HUES48 (cell line): ENCODE data around the gene CHCHD3.
"Not testable (repeated sequence)": the region's sequence is repeated elsewhere in the genome, so short reads cannot be mapped to it uniquely, and the experiment has no call there.

Experiments
- H3K27ac ChIP-seq: one replicate; pipeline ENCODE4 v1.7.0; 2013; ENCODE audit warnings: low read depth, low read length, inconsistent platforms
- H3K27me3 ChIP-seq: 2 replicates; pipeline ENCODE4 v1.6.1; 2013; ENCODE audit warnings: mild to moderate bottlenecking, low read length; ENCODE audit not compliant: control insufficient read depth, insufficient read depth
- H3K36me3 ChIP-seq: 2 replicates; pipeline ENCODE4 v1.6.1; 2013; ENCODE audit warnings: low read length; ENCODE audit not compliant: control insufficient read depth, insufficient read depth
- H3K4me1 ChIP-seq: 2 replicates; pipeline ENCODE4 v1.6.1; 2013; ENCODE audit warnings: mild to moderate bottlenecking, low read length; ENCODE audit not compliant: control insufficient read depth, insufficient read depth
- H3K4me3 ChIP-seq: 2 replicates; pipeline ENCODE4 v1.5.1; 2013; ENCODE audit warnings: mild to moderate bottlenecking, low read depth, low read length
- H3K9ac ChIP-seq: 2 replicates; pipeline ENCODE4 v1.6.1; 2013; ENCODE audit warnings: mild to moderate bottlenecking, low read depth, low read length, moderate library complexity
- H3K9me3 ChIP-seq: 2 replicates; pipeline ENCODE4 v1.6.1; 2013; ENCODE audit warnings: low read length; ENCODE audit not compliant: control insufficient read depth, insufficient read depth

CHCHD3 gene

DNA sequence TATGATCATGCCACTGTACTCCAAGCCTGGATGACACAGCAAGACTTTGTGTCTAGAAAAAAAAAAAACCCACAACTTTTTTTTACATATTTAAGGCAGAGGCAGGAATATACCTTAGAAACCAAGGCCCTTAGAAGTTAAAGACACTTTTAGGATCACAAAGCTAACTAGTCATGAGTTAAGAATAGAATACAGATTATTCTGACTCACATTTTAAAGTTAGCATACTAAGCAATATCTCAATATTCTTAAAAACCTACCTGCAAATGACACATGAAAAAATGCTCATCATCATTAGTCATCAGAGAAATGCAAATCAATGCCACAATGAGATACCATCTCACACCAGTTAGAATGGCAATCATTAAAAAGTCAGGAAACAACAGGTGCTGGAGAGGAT, 177.7 kb downstream of the CHCHD3 start:
- H3K36me3 ChIP-seq = peaks cover 3% of the 10 kb centered on the region; the same call in 1 of the 2 replicates
- no peaks in the 10 kb centered on the region for H3K4me1 ChIP-seq
- no peaks in the 10 kb centered on the region for H3K9me3 ChIP-seq

GRCh38 chr7:132902294-132902693, 179.6 kb downstream of the CHCHD3 start:
- not testable (repeated sequence) for H3K4me1 ChIP-seq, H3K9ac ChIP-seq, H3K36me3 ChIP-seq, H3K27ac ChIP-seq, H3K9me3 ChIP-seq, H3K27me3 ChIP-seq, H3K4me3 ChIP-seq

More for the DNA sequence above, 177.7 kb downstream of the CHCHD3 start:
- H3K4me3 ChIP-seq = no peak overlapping the region
- no peaks in the 10 kb centered on the region for H3K27me3 ChIP-seq
- no peak overlapping the region for H3K9ac ChIP-seq
- H3K27ac ChIP-seq = no peak overlapping the region

DNA sequence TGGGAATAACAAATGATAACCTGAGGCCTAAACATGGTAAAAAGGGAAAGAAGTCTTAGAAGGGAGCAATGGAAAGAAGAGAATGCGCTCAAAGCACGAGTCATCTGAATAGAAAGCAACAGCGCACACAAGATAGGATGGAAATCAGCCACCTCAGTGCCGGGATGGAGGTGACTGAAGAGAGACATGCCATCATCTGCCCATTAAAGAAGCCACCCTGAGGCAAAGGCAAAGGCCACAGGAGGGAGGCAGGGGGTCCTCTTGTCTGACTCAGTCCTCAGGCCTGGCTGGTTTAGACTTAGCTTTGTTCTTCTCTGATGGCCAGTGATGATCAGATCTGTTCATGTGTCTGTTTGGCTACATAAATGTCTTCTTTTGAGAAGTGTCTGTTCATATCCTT, 180.6 kb downstream of the CHCHD3 start:
- peaks cover 7% of the 10 kb centered on the region; the same call in 1 of the 2 replicates for H3K36me3 ChIP-seq

DNA sequence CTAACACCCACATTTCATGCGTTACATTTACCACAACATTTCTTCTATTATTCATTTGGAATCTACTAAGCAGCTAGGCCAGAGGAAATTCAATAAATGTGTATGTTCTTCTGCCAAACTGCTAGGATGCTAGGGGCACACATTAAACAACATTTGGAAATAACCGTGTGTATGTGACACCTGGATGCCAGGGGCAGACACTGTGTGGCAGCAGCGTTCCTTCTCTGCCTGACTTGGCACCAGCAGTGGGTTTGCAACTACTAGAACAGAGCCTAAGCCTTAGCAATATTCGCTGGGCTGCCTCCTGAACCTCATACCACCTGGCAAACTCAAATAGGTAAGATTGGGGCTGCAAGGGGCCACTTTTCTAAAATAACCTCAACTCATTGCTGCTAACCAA, 182.1 kb downstream of the CHCHD3 start:
- H3K27ac ChIP-seq = no peak overlapping the region
- peaks cover 7% of the 10 kb centered on the region; the same call in 1 of the 2 replicates for H3K36me3 ChIP-seq
- no peaks in the 10 kb centered on the region for H3K4me1 ChIP-seq
- H3K27me3 ChIP-seq = no peaks in the 10 kb centered on the region
- no peak overlapping the region for H3K4me3 ChIP-seq
- no peaks in the 10 kb centered on the region for H3K9me3 ChIP-seq
- H3K9ac ChIP-seq = no peak overlapping the region

More for the DNA sequence above, 180.6 kb downstream of the CHCHD3 start:
- Histone ChIP-seq H3K27me3 (no peaks in the 10 kb centered on the region), H3K27ac (no peak overlapping the region), H3K9ac (no peak overlapping the region), H3K9me3 (no peaks in the 10 kb centered on the region), H3K4me1 (no peaks in the 10 kb centered on the region), H3K4me3 (no peak overlapping the region)

DNA sequence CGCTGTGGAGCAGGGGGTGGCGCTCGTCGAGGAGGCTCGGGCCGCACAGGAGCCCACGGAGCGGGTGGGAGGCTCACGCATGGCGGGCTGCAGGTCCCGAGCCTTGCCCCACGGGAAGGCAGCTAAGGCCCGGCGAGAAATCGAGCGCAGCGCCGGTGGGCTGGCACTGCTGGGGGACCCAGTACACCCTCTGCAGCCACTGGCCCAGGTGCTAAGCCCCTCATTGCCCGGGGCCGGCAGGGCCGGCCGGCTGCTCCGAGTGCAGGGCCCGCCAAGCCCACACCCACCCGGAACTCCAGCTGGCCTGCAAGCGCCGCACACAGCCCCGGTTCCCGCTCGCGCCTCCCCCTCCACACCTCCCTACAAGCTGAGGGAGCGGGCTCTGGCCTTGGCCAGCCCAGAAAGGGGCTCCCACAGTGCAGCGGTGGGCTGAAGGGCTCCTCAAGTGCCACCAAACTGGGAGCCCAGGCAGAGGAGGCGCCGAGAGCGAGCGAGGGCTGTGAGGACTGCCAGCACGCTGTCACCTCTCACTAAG, 183.2 kb downstream of the CHCHD3 start:
- H3K9ac ChIP-seq, H3K27ac ChIP-seq: not testable (repeated sequence)

DNA sequence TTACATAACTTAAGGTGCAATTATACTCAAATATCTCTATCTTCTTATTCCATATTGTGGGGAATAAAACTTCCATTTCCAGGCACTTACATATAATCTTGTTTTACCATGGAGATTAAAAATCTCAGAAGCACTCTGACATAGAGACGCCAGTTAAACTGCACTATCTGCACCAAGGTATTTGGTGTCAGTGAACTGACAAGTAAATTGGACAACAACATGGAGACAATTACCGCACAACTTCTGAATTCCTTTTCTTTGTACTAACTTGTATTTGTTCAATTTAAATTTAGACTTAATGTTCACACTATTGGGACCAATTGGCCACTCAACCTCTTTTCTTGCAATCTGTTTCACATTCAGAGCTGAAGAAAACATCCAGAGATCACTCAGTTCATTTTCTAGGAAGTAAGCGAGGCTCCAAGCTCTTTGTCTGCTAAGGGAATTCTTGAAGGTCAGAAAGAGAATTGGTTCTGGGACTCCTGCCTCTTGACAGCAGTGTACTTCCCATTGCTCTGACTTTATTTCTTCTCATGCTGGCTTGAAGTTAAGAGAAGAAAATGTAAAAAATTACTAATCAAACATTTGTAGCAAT, 184.7 kb downstream of the CHCHD3 start:
- 0 out of 2 replicates have a peak, but pooled peaks cover 10% of the 10 kb centered on the region for H3K9me3 ChIP-seq
- H3K4me3 ChIP-seq = no peak overlapping the region
- no peaks in the 10 kb centered on the region for H3K4me1 ChIP-seq
- no peak overlapping the region for H3K9ac ChIP-seq
- no peak overlapping the region for H3K27ac ChIP-seq
- H3K27me3 ChIP-seq = no peaks in the 10 kb centered on the region
- 0 out of 2 replicates have a peak, but pooled peaks cover 4% of the 10 kb centered on the region for H3K36me3 ChIP-seq

More for the DNA sequence above, 183.2 kb downstream of the CHCHD3 start:
- not testable (repeated sequence) for H3K27me3 ChIP-seq, H3K4me3 ChIP-seq, H3K36me3 ChIP-seq, H3K4me1 ChIP-seq, H3K9me3 ChIP-seq

DNA sequence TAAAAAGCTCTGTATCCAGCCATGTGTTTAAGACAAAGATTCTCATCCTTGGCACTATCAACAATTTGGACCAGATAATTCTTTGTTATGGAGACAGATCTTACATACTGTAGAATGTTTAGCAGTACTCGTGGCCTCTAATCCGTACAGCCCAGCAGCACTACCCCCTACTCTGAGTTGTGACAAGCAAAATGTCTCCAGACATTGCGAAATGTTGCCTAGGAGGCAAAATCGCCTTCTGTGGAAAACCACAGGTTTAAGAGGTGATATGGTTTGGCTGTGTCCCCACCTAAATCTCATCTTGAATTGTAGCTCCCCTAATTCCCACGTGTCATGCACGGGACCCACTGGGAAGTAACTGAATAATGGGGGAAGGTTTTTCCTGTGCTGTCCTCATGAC, 186.7 kb downstream of the CHCHD3 start:
- H3K4me3 ChIP-seq = no peak overlapping the region
- no peak overlapping the region for H3K9ac ChIP-seq
- H3K27ac ChIP-seq = no peak overlapping the region
- H3K9me3 ChIP-seq = 0 out of 2 replicates have a peak, but pooled peaks cover 10% of the 10 kb centered on the region
- H3K27me3 ChIP-seq = no peaks in the 10 kb centered on the region
- H3K4me1 ChIP-seq = no peaks in the 10 kb centered on the region
- H3K36me3 ChIP-seq = 0 out of 2 replicates have a peak, but pooled peaks cover 4% of the 10 kb centered on the region

GRCh38 chr7:132893560-132893959, 188.3 kb downstream of the CHCHD3 start:
- Histone ChIP-seq H3K4me1 (no peaks in the 10 kb centered on the region), H3K9me3 (0 out of 2 replicates have a peak, but pooled peaks cover 10% of the 10 kb centered on the region), H3K9ac (no peak overlapping the region), H3K36me3 (0 out of 2 replicates have a peak, but pooled peaks cover 4% of the 10 kb centered on the region), H3K27ac (no peak overlapping the region), H3K4me3 (no peak overlapping the region), H3K27me3 (no peaks in the 10 kb centered on the region)

DNA sequence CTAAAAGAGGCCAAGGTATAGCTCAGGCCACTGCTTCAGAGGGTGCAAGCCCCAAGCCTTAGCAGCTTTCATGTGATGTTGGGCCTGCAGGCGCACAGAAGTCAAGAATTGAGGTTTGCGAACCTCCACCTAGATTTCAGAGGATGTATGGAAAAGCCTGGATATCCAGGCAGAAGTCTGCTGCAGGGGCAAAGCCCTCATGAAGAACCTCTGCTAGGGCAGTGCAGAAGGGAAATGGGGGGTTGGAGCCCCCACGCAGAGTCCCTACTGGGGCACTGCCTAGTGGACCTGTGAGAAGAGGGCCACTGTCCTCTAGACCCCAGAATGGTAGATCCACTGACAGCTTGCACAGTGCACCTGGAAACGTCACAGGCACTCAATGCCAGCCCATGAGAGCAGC, 189.1 kb downstream of the CHCHD3 start:
- not testable (repeated sequence) for H3K27me3 ChIP-seq, H3K4me1 ChIP-seq, H3K9ac ChIP-seq, H3K9me3 ChIP-seq, H3K36me3 ChIP-seq, H3K27ac ChIP-seq, H3K4me3 ChIP-seq

DNA sequence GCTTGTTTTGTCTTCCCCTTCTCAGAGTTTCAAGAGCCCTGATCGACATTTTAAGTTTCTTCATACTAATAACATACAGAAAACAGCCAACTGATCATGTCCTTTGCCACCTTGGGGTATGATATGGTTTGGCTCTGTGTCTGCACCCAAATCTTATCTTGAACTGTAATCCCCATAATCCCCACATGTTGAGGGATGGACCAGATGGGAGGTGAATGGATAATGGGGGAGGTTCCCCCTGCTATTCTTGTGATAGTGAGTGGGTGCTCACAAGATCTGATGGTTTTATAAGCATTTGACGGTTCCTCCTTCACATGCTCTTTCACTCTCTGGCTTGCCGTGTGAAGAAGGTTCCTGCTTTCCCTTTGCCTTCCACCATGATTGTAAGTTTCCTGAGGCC, 190.3 kb downstream of the CHCHD3 start:
- no peak overlapping the region for H3K27ac ChIP-seq
- H3K4me1 ChIP-seq = no peaks in the 10 kb centered on the region
- H3K36me3 ChIP-seq = no peaks in the 10 kb centered on the region
- no peak overlapping the region for H3K4me3 ChIP-seq
- H3K9ac ChIP-seq = no peak overlapping the region
- H3K9me3 ChIP-seq = 0 out of 2 replicates have a peak, but pooled peaks cover 10% of the 10 kb centered on the region
- H3K27me3 ChIP-seq = no peaks in the 10 kb centered on the region

DNA sequence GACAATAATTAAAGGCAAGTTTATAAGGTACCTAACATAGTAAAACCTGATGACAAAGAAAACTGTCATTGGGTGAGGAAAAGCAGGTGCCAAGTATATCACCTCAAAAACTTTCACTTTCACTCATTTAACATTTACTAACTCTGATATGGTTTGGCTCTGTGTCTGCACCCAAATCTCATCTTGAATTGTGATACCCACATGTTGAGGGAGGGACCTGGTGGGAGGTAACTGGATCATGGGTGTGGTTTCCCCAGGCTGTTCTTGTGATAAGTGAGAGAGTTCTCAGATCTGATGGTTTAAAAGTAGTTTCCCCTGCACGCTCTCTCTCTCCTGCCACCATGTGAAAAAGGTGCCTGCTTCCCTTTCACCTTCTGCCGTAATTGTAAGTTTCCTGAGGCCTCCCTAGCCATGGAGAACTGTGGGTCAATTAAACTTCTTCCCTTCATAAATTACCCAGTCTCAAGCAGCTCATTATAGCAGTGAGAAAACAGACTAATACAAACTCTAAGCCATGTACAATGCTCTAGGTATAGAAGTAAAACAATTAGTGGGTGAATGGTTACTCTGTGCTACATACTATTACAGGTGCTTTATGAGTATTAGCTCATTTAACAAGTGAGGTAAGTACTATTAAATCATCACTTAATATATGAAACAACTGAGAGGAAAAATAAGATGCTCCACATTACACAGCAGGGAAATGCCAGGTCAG, 199.0 kb downstream of the CHCHD3 start:
- Histone ChIP-seq H3K27me3 (no peaks in the 10 kb centered on the region), H3K9ac (no peak overlapping the region), H3K36me3 (peaks cover 12% of the 10 kb centered on the region; the same call in 1 of the 2 replicates), H3K27ac (no peak overlapping the region), H3K4me3 (no peak overlapping the region), H3K4me1 (peaks cover 16% of the 10 kb centered on the region), H3K9me3 (no peaks in the 10 kb centered on the region)
